Prostate gland (tissue), 2 donors: ENCODE measurements around the gene RNH1.

Experiments used
- CTCF ChIP-seq, 4 experiments: fragments of 200-600 bp in 2 of 4; fragments of 450-650 bp in 2 of 4; sonication (generic) in 2 of 4; IDR thresholded peaks; 1 replicate in 3 of 4; 2 replicates in 1 of 4; pipeline ENCODE4 v1.5.1; 2016 to 2019; ENCODE audit warnings: antibody characterized with exemption in 4 of 4, mild to moderate bottlenecking in 2 of 4, moderate library complexity in 2 of 4
- POLR2AphosphoS5 ChIP-seq: sonication (generic); formaldehyde crosslinking; IDR thresholded peaks from one replicate; pipeline ENCODE4 v1.6.1; 2017; ENCODE audit warnings: antibody characterized with exemption

- TF ChIP-seq POLR2AphosphoS5 (no peak), CTCF (IDR thresholded peaks at IDR 0.05) (no peak)
These were observed 12.1 kb downstream of the RNH1 start for GRCh38 chr11:494761-495536.
